ENCODE data around the gene KLHL18. TPM values are rescaled to one million over a fixed set of nuclear protein-coding genes. Genes with fewer than 3 reads are reported as not detected.

The KLHL18 gene
- total RNA-seq, 6 experiments from 2014 or later, result 4.3 to 11.4 (median 8.1) TPM

DNA sequence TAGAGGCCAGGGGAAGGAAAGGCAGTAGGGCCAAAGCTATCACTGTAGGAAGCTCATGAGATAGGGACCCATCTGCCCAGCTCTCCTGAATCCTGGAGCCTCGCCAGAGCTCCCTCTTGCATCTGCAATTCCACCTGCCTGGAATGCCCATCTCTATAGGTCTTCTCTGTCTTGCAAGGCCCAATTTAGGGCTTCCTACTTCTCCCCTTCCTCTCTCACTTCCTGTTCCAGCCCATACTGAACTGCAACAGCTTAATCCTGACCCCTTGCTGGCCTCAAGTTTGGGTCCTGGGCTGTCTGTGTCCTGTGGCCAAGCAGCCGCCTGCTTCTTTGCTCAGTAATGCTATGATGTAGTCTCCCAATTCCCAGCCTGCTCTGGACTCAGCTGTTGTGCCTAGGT is 94.4 kb downstream of the KLHL18 start:
- TF ChIP-seq, protein P1, sequence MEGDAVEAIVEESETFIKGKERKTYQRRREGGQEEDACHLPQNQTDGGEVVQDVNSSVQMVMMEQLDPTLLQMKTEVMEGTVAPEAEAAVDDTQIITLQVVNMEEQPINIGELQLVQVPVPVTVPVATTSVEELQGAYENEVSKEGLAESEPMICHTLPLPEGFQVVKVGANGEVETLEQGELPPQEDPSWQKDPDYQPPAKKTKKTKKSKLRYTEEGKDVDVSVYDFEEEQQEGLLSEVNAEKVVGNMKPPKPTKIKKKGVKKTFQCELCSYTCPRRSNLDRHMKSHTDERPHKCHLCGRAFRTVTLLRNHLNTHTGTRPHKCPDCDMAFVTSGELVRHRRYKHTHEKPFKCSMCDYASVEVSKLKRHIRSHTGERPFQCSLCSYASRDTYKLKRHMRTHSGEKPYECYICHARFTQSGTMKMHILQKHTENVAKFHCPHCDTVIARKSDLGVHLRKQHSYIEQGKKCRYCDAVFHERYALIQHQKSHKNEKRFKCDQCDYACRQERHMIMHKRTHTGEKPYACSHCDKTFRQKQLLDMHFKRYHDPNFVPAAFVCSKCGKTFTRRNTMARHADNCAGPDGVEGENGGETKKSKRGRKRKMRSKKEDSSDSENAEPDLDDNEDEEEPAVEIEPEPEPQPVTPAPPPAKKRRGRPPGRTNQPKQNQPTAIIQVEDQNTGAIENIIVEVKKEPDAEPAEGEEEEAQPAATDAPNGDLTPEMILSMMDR (IDR thresholded peaks at IDR 0.05), result no peak
- no peak for TF ChIP-seq POLR2A (IDR thresholded peaks at IDR 0.05)
- WGBS (ENCODE audit: insufficient coverage, low coverage, low lambda C conversion rate, missing lambda C conversion rate), result 80% methylated on average over 2 of the region's 2 CpGs
- H3K27me3 ChIP-seq, result no peaks in the 10 kb centered on the region
- no peak overlapping the region for H3K27ac ChIP-seq
- intact Hi-C loops (cut with DNase I), result no loop called here
- H3K4me3 ChIP-seq, result no peak overlapping the region
- ATAC-seq (no peak), DNase-seq (no peak)
- H3K36me3 ChIP-seq, result no peaks in the 10 kb centered on the region
- peaks cover 0 to 23% (median 4%) of the 10 kb centered on the region in 4 donors for H3K4me1 ChIP-seq
- no peaks in the 10 kb centered on the region for H3K9me3 ChIP-seq

DNA sequence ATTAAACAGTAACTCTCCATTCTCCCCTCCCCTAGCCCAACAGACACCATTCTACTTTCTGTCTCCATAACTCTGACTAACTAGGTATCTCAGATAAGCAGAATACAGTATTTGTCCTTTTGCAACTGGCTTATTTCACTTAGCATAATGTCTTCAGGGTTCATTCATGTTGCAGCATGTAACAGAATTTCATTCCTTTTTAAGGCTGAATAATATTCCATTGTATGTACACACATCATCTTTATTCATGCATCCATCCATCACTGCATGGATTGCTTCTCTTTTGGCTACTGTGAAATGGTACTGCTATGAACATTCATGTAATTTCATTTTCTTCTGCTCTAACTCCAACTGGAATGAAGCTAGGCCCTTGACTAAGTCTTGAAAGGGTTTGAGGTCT is 96.1 kb downstream of the KLHL18 start:
- no peak overlapping the region for H3K4me3 ChIP-seq
- peaks cover 0 to 24% (median 4%) of the 10 kb centered on the region in 4 donors for H3K4me1 ChIP-seq
- DNase-seq, result no peak

DNA sequence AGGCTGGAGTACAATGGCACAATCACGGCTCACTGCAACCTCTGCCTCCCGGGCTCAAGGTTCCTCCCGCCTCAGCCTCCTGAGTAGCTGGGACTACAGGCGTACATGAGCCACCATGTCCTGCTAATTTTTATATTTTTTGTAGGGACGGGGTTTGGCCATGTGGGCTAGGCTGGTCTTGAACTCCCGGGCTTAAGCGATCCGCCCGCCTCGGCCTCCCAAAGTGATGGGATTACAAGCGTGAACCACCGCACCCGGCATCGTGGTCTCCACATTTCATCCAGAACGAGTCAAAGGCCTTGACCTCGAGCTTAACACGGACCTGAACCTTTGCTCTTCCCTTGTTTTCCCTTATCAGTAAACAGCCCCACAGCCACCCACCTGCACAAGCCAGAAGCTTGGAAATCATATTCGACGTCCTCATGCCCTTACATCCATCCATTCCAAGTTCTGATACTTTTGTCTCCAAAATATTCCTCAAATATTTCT is 96.7 kb downstream of the KLHL18 start:
- WGBS (ENCODE audit: insufficient coverage, low coverage, low lambda C conversion rate, missing lambda C conversion rate), result 30% methylated on average over 7 of the region's 19 CpGs
- H3K9me3 ChIP-seq, result no peaks in the 10 kb centered on the region
- TF ChIP-seq, protein P1 (IDR thresholded peaks at IDR 0.05), result no peak
- H3K27me3 ChIP-seq, result no peaks in the 10 kb centered on the region
- peak overlapping the region; percentile 95 to 99 (median 96) for H3K4me3 ChIP-seq
- no peaks in the 10 kb centered on the region for H3K36me3 ChIP-seq
- intact Hi-C loops (cut with DNase I), result no loop called here
- peak in 2 of 3 donors; percentile 31 to 65 for DNase-seq
- peak in 2 of 4 donors; percentile 3 to 11 for ATAC-seq
- H3K4me1 ChIP-seq, result peaks cover 0 to 24% (median 4%) of the 10 kb centered on the region in 4 donors
- peak overlapping the region; percentile 92 to 97 (median 96) for H3K27ac ChIP-seq

More for the DNA sequence above, 96.1 kb downstream of the KLHL18 start:
- TF ChIP-seq, protein P1 (IDR thresholded peaks at IDR 0.05), result no peak
- no peak for TF ChIP-seq POLR2A (IDR thresholded peaks at IDR 0.05)
- peak overlapping the region in 1 of 3 donors; percentile 97 for H3K27ac ChIP-seq
- H3K9me3 ChIP-seq, result no peaks in the 10 kb centered on the region
- no peaks in the 10 kb centered on the region for H3K27me3 ChIP-seq
- no peaks in the 10 kb centered on the region for H3K36me3 ChIP-seq
- intact Hi-C loops (cut with DNase I), result no loop called here
- no peak for ATAC-seq

GRCh38 chr3:47380026-47380600 is 97.4 kb downstream of the KLHL18 start:
- no peaks in the 10 kb centered on the region for H3K36me3 ChIP-seq
- peak overlapping the region; percentile 95 to 99 (median 96) for H3K4me3 ChIP-seq
- ATAC-seq, result no peak
- peak overlapping the region; percentile 92 to 97 (median 96) for H3K27ac ChIP-seq
- TF ChIP-seq POLR2A (IDR thresholded peaks at IDR 0.05), result no peak
- TF ChIP-seq, protein P1 (IDR thresholded peaks at IDR 0.05), result no peak
- H3K9me3 ChIP-seq, result no peaks in the 10 kb centered on the region
- DNase-seq, result no peak
- no peaks in the 10 kb centered on the region for H3K27me3 ChIP-seq
- peaks cover 0 to 28% (median 5%) of the 10 kb centered on the region in 4 donors for H3K4me1 ChIP-seq
- intact Hi-C loops (cut with DNase I), result no loop called here
- 11% methylated on average over 17 of the region's 23 CpGs for WGBS (ENCODE audit: insufficient coverage, low coverage, low lambda C conversion rate, missing lambda C conversion rate)
